ENCODE results near the gene ZNF428. TPM values are rescaled to one million over a fixed set of nuclear protein-coding genes. Genes with fewer than 3 reads are reported as not detected.
A peak's percentile ranks its signal among the peaks of the same experiment; 100 is the strongest.
"Not testable (repeated sequence)": the region's sequence is repeated elsewhere in the genome, so short reads cannot be mapped to it uniquely, and the experiment has no call there.

ZNF428 gene
- total and polyA plus RNA-seq, 8 donors: 24.7 to 99.9 (median 80.9) TPM

GRCh38 chr19:43651758-43652545 is 32.5 kb upstream of the ZNF428 start:
- ATAC-seq (peak; percentile 89), DNase-seq (peak; percentile 9 to 63 (median 40))
- Histone ChIP-seq H3K4me1 (no peaks in the 10 kb centered on the region), H3K4me3 (no peak overlapping the region), H3K27me3 (no peaks in the 10 kb centered on the region), H3K36me3 (peaks cover 0 to 100% of the 10 kb centered on the region in 2 donors), H3K27ac (no peak overlapping the region), H3K9me3 (no peaks in the 10 kb centered on the region)
- intact Hi-C loops (cut with DNase I): no loop called here
- peak; percentile 56 to 58 for TF ChIP-seq CTCF (IDR thresholded peaks at IDR 0.05)

GRCh38 chr19:43650276-43650675 is 30.8 kb upstream of the ZNF428 start:
- DNase-seq: peak in 1 of 4 donors; percentile 26
- H3K27ac ChIP-seq; intact Hi-C loops (cut with DNase I); ATAC-seq; H3K9me3 ChIP-seq; H3K27me3 ChIP-seq; H3K4me1 ChIP-seq; H3K4me3 ChIP-seq: not testable (repeated sequence)
- peaks cover 0 to 98% of the 10 kb centered on the region in 2 donors for H3K36me3 ChIP-seq

- intact Hi-C loops (cut with DNase I): loop anchor here in 1 of 2 donors (10.0 kb wide), 1 partner anchor 95 kb away; no protein-coding TSS in a partner anchor
- DNase-seq: no peak
- no peak for ATAC-seq
- no peak for TF ChIP-seq CTCF (IDR thresholded peaks at IDR 0.05)
- Histone ChIP-seq H3K9me3 (no peaks in the 10 kb centered on the region), H3K27ac (no peak overlapping the region), H3K4me3 (no peak overlapping the region), H3K36me3 (peaks cover 0 to 90% of the 10 kb centered on the region in 2 donors), H3K27me3 (no peaks in the 10 kb centered on the region), H3K4me1 (no peaks in the 10 kb centered on the region)
Measured at GRCh38 chr19:43649514-43649913, 30.1 kb upstream of the ZNF428 start.

GRCh38 chr19:43648633-43649032 is 29.2 kb upstream of the ZNF428 start:
- Histone ChIP-seq H3K4me3 (no peak overlapping the region), H3K4me1 (no peaks in the 10 kb centered on the region), H3K9me3 (no peaks in the 10 kb centered on the region), H3K36me3 (peaks cover 0 to 81% of the 10 kb centered on the region in 2 donors), H3K27me3 (no peaks in the 10 kb centered on the region), H3K27ac (no peak overlapping the region)
- peak in 1 of 4 donors; percentile 17 for DNase-seq
- intact Hi-C loops (cut with DNase I): loop anchor here in 1 of 2 donors (10.0 kb wide), 1 partner anchor 94 kb away; no protein-coding TSS in a partner anchor
- no peak for TF ChIP-seq CTCF (IDR thresholded peaks at IDR 0.05)
- ATAC-seq: no peak

GRCh38 chr19:43644181-43644580 is 24.8 kb upstream of the ZNF428 start:
- DNase-seq: no peak
- Histone ChIP-seq H3K4me1 (peaks cover 7% of the 10 kb centered on the region in 2 donors), H3K27ac (no peak overlapping the region), H3K36me3 (peaks cover 0 to 37% of the 10 kb centered on the region in 2 donors), H3K9me3 (no peaks in the 10 kb centered on the region), H3K4me3 (no peak overlapping the region), H3K27me3 (peaks cover 0 to 22% of the 10 kb centered on the region in 2 donors)
- TF ChIP-seq CTCF (IDR thresholded peaks at IDR 0.05): no peak
- ATAC-seq: no peak
- intact Hi-C loops (cut with DNase I): loop anchor here in 1 of 2 donors (10.0 kb wide), 1 partner anchor 89 kb away; no protein-coding TSS in a partner anchor
